ENCODE results near the gene PDE4B. TPM values are rescaled to one million over a fixed set of nuclear protein-coding genes. Genes with fewer than 3 reads are reported as not detected.

Gene PDE4B
- total RNA-seq, 1 donor from 2014 or later: 1.2 TPM

- H3K27ac Mint-ChIP-seq: no peak overlapping the region
- no peak overlapping the region for H3K4me3 Mint-ChIP-seq
- Histone ChIP-seq H3K27me3 (no peaks in the 10 kb centered on the region), H3K79me2 (ENCODE audit: low read depth) (no peaks in the 10 kb centered on the region), H3K27ac (no peak overlapping the region), H2AFZ (replicated peaks) (no peak overlapping the region), H3K9ac (no peak overlapping the region), H3K9me3 (ENCODE audit: low read depth) (no peaks in the 10 kb centered on the region), H3K4me3 (no peak overlapping the region), H4K20me1 (ENCODE audit: low read depth) (no peaks in the 10 kb centered on the region), H3F3A (ENCODE audit: low read depth) (peaks cover 5% of the 10 kb centered on the region), H3K36me3 (no peaks in the 10 kb centered on the region), H3K4me1 (peaks cover 29% of the 10 kb centered on the region), H3K4me2 (no peak overlapping the region)
- no peak for DNase-seq (ENCODE audit: low spot score)
- peaks cover under 1% of the 10 kb centered on the region for H3K27me3 Mint-ChIP-seq (ENCODE audit: insufficient read depth, low read depth)
- peaks cover 29% of the 10 kb centered on the region for H3K4me1 Mint-ChIP-seq
- H3K36me3 Mint-ChIP-seq: no peaks in the 10 kb centered on the region
- TF ChIP-seq EZH2 (IDR thresholded peaks at IDR 0.05): no peak
- TF ChIP-seq CTCF (IDR thresholded peaks at IDR 0.05): no peak
- TF ChIP-seq EZH2phosphoT487 (IDR thresholded peaks at IDR 0.05): no peak
- no peaks in the 10 kb centered on the region for H3K9me3 Mint-ChIP-seq
These were observed 536.2 kb downstream of the PDE4B start for GRCh38 chr1:66328896-66329295.

- TF ChIP-seq CTCF (IDR thresholded peaks at IDR 0.05): no peak
- no peak for TF ChIP-seq EZH2phosphoT487 (IDR thresholded peaks at IDR 0.05)
- DNase-seq (ENCODE audit: low spot score): no peak
- Histone ChIP-seq H3K9ac (no peak overlapping the region), H3K4me3 (no peak overlapping the region), H3K4me1 (peaks cover 34% of the 10 kb centered on the region), H3K79me2 (ENCODE audit: low read depth) (no peaks in the 10 kb centered on the region), H3K4me2 (no peak overlapping the region), H3K36me3 (no peaks in the 10 kb centered on the region), H3K27me3 (no peaks in the 10 kb centered on the region), H3F3A (ENCODE audit: low read depth) (peaks cover 5% of the 10 kb centered on the region), H3K9me3 (ENCODE audit: low read depth) (no peaks in the 10 kb centered on the region), H4K20me1 (ENCODE audit: low read depth) (no peaks in the 10 kb centered on the region), H2AFZ (replicated peaks) (peak overlapping the region; percentile 7), H3K27ac (no peak overlapping the region)
- Mint-ChIP-seq H3K4me3 (no peak overlapping the region), H3K36me3 (no peaks in the 10 kb centered on the region), H3K27me3 (ENCODE audit: insufficient read depth, low read depth) (peaks cover 2% of the 10 kb centered on the region), H3K27ac (peak overlapping the region; percentile 21), H3K4me1 (peaks cover 46% of the 10 kb centered on the region), H3K9me3 (no peaks in the 10 kb centered on the region)
These were observed 538.0 kb downstream of the PDE4B start for GRCh38 chr1:66330722-66331141.

GRCh38 chr1:66331658-66332547, 539.2 kb downstream of the PDE4B start:
- Histone ChIP-seq H3K9ac (no peak overlapping the region), H3K4me2 (peak overlapping the region; percentile 63), H3K79me2 (ENCODE audit: low read depth) (no peaks in the 10 kb centered on the region), H3K27me3 (no peaks in the 10 kb centered on the region), H3F3A (ENCODE audit: low read depth) (peaks cover 5% of the 10 kb centered on the region), H3K9me3 (ENCODE audit: low read depth) (no peaks in the 10 kb centered on the region), H3K27ac (peak overlapping the region; percentile 38), H3K36me3 (no peaks in the 10 kb centered on the region), H2AFZ (replicated peaks) (peak overlapping the region; percentile 94), H3K4me1 (peaks cover 38% of the 10 kb centered on the region), H3K4me3 (peak overlapping the region; percentile 33), H4K20me1 (ENCODE audit: low read depth) (no peaks in the 10 kb centered on the region)
- DNase-seq (ENCODE audit: low spot score): peak; percentile 61
- Mint-ChIP-seq H3K36me3 (no peaks in the 10 kb centered on the region), H3K27me3 (ENCODE audit: insufficient read depth, low read depth) (peaks cover 2% of the 10 kb centered on the region), H3K27ac (peak overlapping the region; percentile 62), H3K4me3 (peak overlapping the region; percentile 93), H3K9me3 (no peaks in the 10 kb centered on the region), H3K4me1 (peaks cover 58% of the 10 kb centered on the region)
- TF ChIP-seq CTCF (IDR thresholded peaks at IDR 0.05) (peak; percentile 29), EZH2 (IDR thresholded peaks at IDR 0.05) (no peak)
